ENCODE data around the gene IKZF4. TPM values are rescaled to one million over a fixed set of nuclear protein-coding genes. Genes with fewer than 3 reads are reported as not detected.

IKZF4 gene
- total RNA-seq, 2 donors from 2014 or later = 17.0 to 19.5 TPM

GRCh38 chr12:56084958-56085543 is 64.2 kb downstream of the IKZF4 start:
- peak in 1 of 2 donors; percentile 59 for DNase-seq (ENCODE audit: low spot score in 2 of 2)
- H3K27ac Mint-ChIP-seq = no peak overlapping the region
- no peaks in the 10 kb centered on the region for H3K9me3 Mint-ChIP-seq
- ATAC-seq = peak; percentile 67 to 73
- H3K36me3 Mint-ChIP-seq = no peaks in the 10 kb centered on the region

- no peak overlapping the region for H3K27ac Mint-ChIP-seq
- DNase-seq (ENCODE audit: low spot score in 2 of 2) = no peak
- ATAC-seq = no peak
- H3K36me3 Mint-ChIP-seq = no peaks in the 10 kb centered on the region
- H3K9me3 Mint-ChIP-seq = no peaks in the 10 kb centered on the region
Observed at GRCh38 chr12:56086096-56086495, 65.3 kb downstream of the IKZF4 start.

- ATAC-seq = no peak
- Mint-ChIP-seq H3K27ac (no peak overlapping the region), H3K36me3 (no peaks in the 10 kb centered on the region), H3K9me3 (no peaks in the 10 kb centered on the region)
- DNase-seq (ENCODE audit: low spot score in 2 of 2) = no peak
Observed at GRCh38 chr12:56086608-56087007, 65.8 kb downstream of the IKZF4 start.

GRCh38 chr12:56087220-56087619 is 66.4 kb downstream of the IKZF4 start:
- no peak overlapping the region for H3K27ac Mint-ChIP-seq
- DNase-seq (ENCODE audit: low spot score in 2 of 2) (no peak), ATAC-seq (no peak)
- H3K36me3 Mint-ChIP-seq = no peaks in the 10 kb centered on the region
- H3K9me3 Mint-ChIP-seq = no peaks in the 10 kb centered on the region

Other genes with a start within 250 kb of the IKZF4 start
- gene SARNP, start 203.3 kb upstream of the IKZF4 start, total RNA-seq = 100 to 1,000 TPM in 1 of 2 donors, 10 to 100 TPM in 1; 95.0 to 101 TPM
- 10 to 100 TPM; 27.0 to 35.2 TPM for gene ORMDL2, start 203.0 kb upstream of the IKZF4 start, total RNA-seq
- 10 to 100 TPM; 29.0 to 33.4 TPM for gene DNAJC14, start 191.5 kb upstream of the IKZF4 start, total RNA-seq
- under 1 TPM in 1 of 2 donors, not detected in 1; 0.12 TPM for gene MMP19, start 178.1 kb upstream of the IKZF4 start, total RNA-seq
- 10 to 100 TPM; 18.9 to 32.9 TPM for gene PYM1, start 93.1 kb upstream of the IKZF4 start, total RNA-seq
- 100 to 1,000 TPM; 386 to 441 TPM for gene DGKA, start 89.9 kb upstream of the IKZF4 start, total RNA-seq
- 1 to 10 TPM; 1.2 to 5.6 TPM for gene PMEL, start 55.0 kb upstream of the IKZF4 start, total RNA-seq
- gene CDK2, start 54.2 kb upstream of the IKZF4 start, total RNA-seq = 100 to 1,000 TPM; 116 to 144 TPM
- gene RAB5B, start 47.0 kb upstream of the IKZF4 start, total RNA-seq = 10 to 100 TPM; 43.1 to 51.8 TPM
- 10 to 100 TPM in 1 of 2 donors, 1 to 10 TPM in 1; 5.7 to 15.5 TPM for gene SUOX, start 23.8 kb upstream of the IKZF4 start, total RNA-seq
- 10 to 100 TPM; 47.4 to 49.0 TPM for gene RPS26, start 20.9 kb downstream of the IKZF4 start, total RNA-seq
- gene ERBB3, start 59.1 kb downstream of the IKZF4 start, total RNA-seq = under 1 TPM; 0.25 to 0.34 TPM
- 100 to 1,000 TPM; 224 to 356 TPM for gene PA2G4, start 83.5 kb downstream of the IKZF4 start, total RNA-seq
- gene RPL41, start 95.6 kb downstream of the IKZF4 start, total RNA-seq = 1,000 to 10,000 TPM; 5,050 to 5,339 TPM
- 10 to 100 TPM in 1 of 2 donors, 1 to 10 TPM in 1; 7.1 to 15.0 TPM for gene ZC3H10, start 97.2 kb downstream of the IKZF4 start, total RNA-seq
- 100 to 1,000 TPM; 159 to 197 TPM for gene ESYT1, start 107.2 kb downstream of the IKZF4 start, total RNA-seq
- 100 to 1,000 TPM in 1 of 2 donors, 10 to 100 TPM in 1; 99.7 to 112 TPM for gene MYL6B, start 131.5 kb downstream of the IKZF4 start, total RNA-seq
- 1,000 to 10,000 TPM; 1,014 to 1,193 TPM for gene MYL6, start 137.3 kb downstream of the IKZF4 start, total RNA-seq
- 100 to 1,000 TPM; 101 to 123 TPM for gene SMARCC2, start 168.4 kb downstream of the IKZF4 start, total RNA-seq
- 10 to 100 TPM; 33.4 to 39.0 TPM for gene RNF41, start 200.9 kb downstream of the IKZF4 start, total RNA-seq
- 10 to 100 TPM; 60.7 to 90.5 TPM for gene NABP2, start 203.3 kb downstream of the IKZF4 start, total RNA-seq
- 1 to 10 TPM in 1 of 2 donors, under 1 TPM in 1; 0.51 to 2.0 TPM for gene SLC39A5, start 209.0 kb downstream of the IKZF4 start, total RNA-seq
- 10 to 100 TPM; 26.4 to 35.8 TPM for gene ANKRD52, start 237.3 kb downstream of the IKZF4 start, total RNA-seq
- 1 to 10 TPM; 5.2 to 6.3 TPM for gene COQ10A, start 245.9 kb downstream of the IKZF4 start, total RNA-seq